ENCODE measurements around the gene WASF3. TPM values are rescaled to one million over a fixed set of nuclear protein-coding genes. Genes with fewer than 3 reads are reported as not detected.
"Not testable (repeated sequence)": the region's sequence is repeated elsewhere in the genome, so short reads cannot be mapped to it uniquely, and the experiment has no call there.

The WASF3 gene
- total RNA-seq, 2 donors from 2014 or later, result 0.06 to 0.16 TPM

- H3K27me3 Mint-ChIP-seq, result peaks cover 29% of the 10 kb centered on the region
- H3K9me3 Mint-ChIP-seq, result no peaks in the 10 kb centered on the region
- ATAC-seq (replicated peaks), result no peak
- no peak overlapping the region for H3K4me3 Mint-ChIP-seq
- H3K36me3 Mint-ChIP-seq (ENCODE audit: low read depth), result no peaks in the 10 kb centered on the region
- no peaks in the 10 kb centered on the region for H3K4me1 Mint-ChIP-seq
- no peak overlapping the region for H3K27ac Mint-ChIP-seq
These were observed 58.6 kb downstream of the WASF3 start for GRCh38 chr13:26616126-26616525.

GRCh38 chr13:26618726-26619125 lies 61.2 kb downstream of the WASF3 start:
- no peaks in the 10 kb centered on the region for H3K36me3 Mint-ChIP-seq (ENCODE audit: low read depth)
- H3K4me3 Mint-ChIP-seq, result no peak overlapping the region
- no peak for ATAC-seq (replicated peaks)
- peaks cover 5% of the 10 kb centered on the region for H3K9me3 Mint-ChIP-seq
- no peaks in the 10 kb centered on the region for H3K4me1 Mint-ChIP-seq
- H3K27me3 Mint-ChIP-seq, result peaks cover 33% of the 10 kb centered on the region
- H3K27ac Mint-ChIP-seq, result no peak overlapping the region

GRCh38 chr13:26619358-26619757 lies 61.9 kb downstream of the WASF3 start:
- H3K27ac Mint-ChIP-seq, result no peak overlapping the region
- H3K27me3 Mint-ChIP-seq, result peaks cover 38% of the 10 kb centered on the region
- no peaks in the 10 kb centered on the region for H3K36me3 Mint-ChIP-seq (ENCODE audit: low read depth)
- peaks cover 11% of the 10 kb centered on the region for H3K9me3 Mint-ChIP-seq
- no peaks in the 10 kb centered on the region for H3K4me1 Mint-ChIP-seq
- no peak for ATAC-seq (replicated peaks)
- no peak overlapping the region for H3K4me3 Mint-ChIP-seq

- Mint-ChIP-seq H3K4me1 (no peaks in the 10 kb centered on the region), H3K36me3 (ENCODE audit: low read depth) (no peaks in the 10 kb centered on the region), H3K4me3 (no peak overlapping the region), H3K27ac (no peak overlapping the region), H3K27me3 (peaks cover 34% of the 10 kb centered on the region), H3K9me3 (peaks cover 20% of the 10 kb centered on the region)
- ATAC-seq (replicated peaks), result no peak
These were observed 64.4 kb downstream of the WASF3 start for GRCh38 chr13:26621731-26622401.

DNA sequence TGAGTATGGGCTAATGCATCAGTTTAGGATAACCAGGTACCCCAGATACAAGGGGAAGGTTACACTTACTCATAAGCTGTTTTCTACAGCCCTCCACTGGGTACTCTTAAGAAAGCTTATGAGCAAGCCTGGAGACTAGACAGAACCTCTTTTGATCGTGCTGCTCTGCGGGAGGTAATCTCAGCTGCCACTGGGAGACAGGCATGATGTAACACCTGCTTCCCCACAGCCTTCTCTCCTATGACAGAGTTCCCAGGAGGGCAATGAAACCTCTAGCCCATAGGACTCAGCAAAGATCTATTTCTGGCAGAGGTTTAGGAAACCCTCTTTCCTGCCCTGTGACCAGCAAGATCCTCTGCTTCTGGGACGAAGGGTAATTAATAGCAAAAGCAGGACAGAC lies 65.6 kb downstream of the WASF3 start:
- H3K9me3 Mint-ChIP-seq, result peaks cover 20% of the 10 kb centered on the region
- no peaks in the 10 kb centered on the region for H3K4me1 Mint-ChIP-seq
- no peak overlapping the region for H3K4me3 Mint-ChIP-seq
- ATAC-seq (replicated peaks), result no peak
- H3K36me3 Mint-ChIP-seq (ENCODE audit: low read depth), result no peaks in the 10 kb centered on the region
- H3K27ac Mint-ChIP-seq, result no peak overlapping the region
- H3K27me3 Mint-ChIP-seq, result peaks cover 31% of the 10 kb centered on the region

DNA sequence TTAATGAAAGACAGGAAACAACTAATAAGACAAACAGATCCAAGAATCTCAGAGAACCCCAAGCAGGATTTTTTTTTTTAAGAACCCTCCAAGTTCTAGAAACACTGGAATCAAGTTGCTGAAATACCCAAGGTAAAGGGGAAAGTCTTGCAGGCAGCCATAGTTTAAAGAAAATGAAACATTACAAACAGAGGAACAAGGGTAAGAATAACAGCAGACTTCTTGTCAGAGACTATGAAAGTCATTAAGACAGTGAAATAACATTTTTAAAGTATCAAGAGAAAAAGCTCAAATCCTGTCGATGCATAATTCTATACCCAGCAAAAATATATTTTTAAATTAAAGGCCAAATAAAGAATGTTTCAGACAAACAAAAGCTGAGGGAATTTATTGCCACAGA lies 67.1 kb downstream of the WASF3 start:
- Mint-ChIP-seq H3K36me3 (ENCODE audit: low read depth) (no peaks in the 10 kb centered on the region), H3K27me3 (peaks cover 21% of the 10 kb centered on the region), H3K4me1 (no peaks in the 10 kb centered on the region), H3K4me3 (no peak overlapping the region), H3K27ac (no peak overlapping the region), H3K9me3 (peaks cover 20% of the 10 kb centered on the region)
- no peak for ATAC-seq (replicated peaks)

DNA sequence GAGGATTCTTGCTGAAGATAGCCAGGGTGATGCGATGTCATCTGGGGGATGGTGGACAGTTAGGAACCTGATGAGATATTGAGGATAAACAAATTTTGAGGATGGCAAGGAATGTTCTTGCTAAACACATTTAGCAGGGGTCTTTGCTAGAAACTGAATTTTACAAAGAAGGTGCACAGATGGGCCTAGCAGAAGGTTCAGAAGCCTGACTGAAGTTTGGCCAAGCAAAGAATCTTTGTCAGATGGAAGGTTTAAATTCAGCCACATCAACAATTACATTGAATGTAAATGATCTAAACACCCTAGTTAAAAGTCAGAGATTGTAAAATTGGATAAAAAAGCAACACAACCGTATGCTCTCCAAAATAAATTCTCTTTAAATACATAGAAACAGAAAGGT lies 68.8 kb downstream of the WASF3 start:
- H3K27me3 Mint-ChIP-seq, result peaks cover 11% of the 10 kb centered on the region
- no peaks in the 10 kb centered on the region for H3K4me1 Mint-ChIP-seq
- ATAC-seq (replicated peaks), result no peak
- no peak overlapping the region for H3K4me3 Mint-ChIP-seq
- peaks cover 20% of the 10 kb centered on the region for H3K9me3 Mint-ChIP-seq
- no peak overlapping the region for H3K27ac Mint-ChIP-seq
- H3K36me3 Mint-ChIP-seq (ENCODE audit: low read depth), result no peaks in the 10 kb centered on the region

- no peak overlapping the region for H3K27ac Mint-ChIP-seq
- H3K9me3 Mint-ChIP-seq, result peaks cover 15% of the 10 kb centered on the region
- peaks cover 5% of the 10 kb centered on the region for H3K27me3 Mint-ChIP-seq
- no peak overlapping the region for H3K4me3 Mint-ChIP-seq
- no peak for ATAC-seq (replicated peaks)
- no peaks in the 10 kb centered on the region for H3K4me1 Mint-ChIP-seq
- no peaks in the 10 kb centered on the region for H3K36me3 Mint-ChIP-seq (ENCODE audit: low read depth)
These were observed 71.2 kb downstream of the WASF3 start for GRCh38 chr13:26628706-26629105.

- Mint-ChIP-seq H3K27me3 (peaks cover under 1% of the 10 kb centered on the region), H3K9me3 (peaks cover 9% of the 10 kb centered on the region), H3K36me3 (ENCODE audit: low read depth) (no peaks in the 10 kb centered on the region), H3K4me1 (no peaks in the 10 kb centered on the region), H3K4me3 (no peak overlapping the region), H3K27ac (no peak overlapping the region)
- ATAC-seq (replicated peaks), result no peak
These were observed 71.9 kb downstream of the WASF3 start for GRCh38 chr13:26629260-26629825.

DNA sequence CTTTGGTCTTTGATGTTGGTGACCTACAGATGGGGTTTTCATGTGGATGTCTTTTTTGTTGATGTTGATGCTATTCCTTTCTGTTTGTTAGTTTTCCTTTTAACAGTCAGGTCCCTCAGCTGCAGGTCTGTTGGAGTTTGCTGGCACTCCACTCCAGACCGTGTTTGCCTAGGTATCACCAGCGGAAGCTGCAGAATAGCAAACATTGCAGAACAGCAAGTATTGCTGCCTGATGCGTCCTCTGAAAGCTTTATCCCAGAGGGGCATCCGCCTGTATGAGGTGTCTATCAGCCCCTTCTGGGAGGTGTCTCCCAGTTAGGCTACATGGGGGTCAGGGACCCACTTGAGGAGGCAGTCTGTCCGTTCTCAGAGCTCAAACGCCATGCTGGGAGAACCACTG lies 78.2 kb downstream of the WASF3 start:
- not testable (repeated sequence) for ATAC-seq (replicated peaks); H3K4me1 Mint-ChIP-seq; H3K4me3 Mint-ChIP-seq; H3K36me3 Mint-ChIP-seq (ENCODE audit: low read depth); H3K27ac Mint-ChIP-seq; H3K9me3 Mint-ChIP-seq
- H3K27me3 Mint-ChIP-seq, result peaks cover 16% of the 10 kb centered on the region

- H3K27me3 Mint-ChIP-seq, result peaks cover 16% of the 10 kb centered on the region
- H3K9me3 Mint-ChIP-seq; H3K4me3 Mint-ChIP-seq; H3K27ac Mint-ChIP-seq; H3K36me3 Mint-ChIP-seq (ENCODE audit: low read depth); ATAC-seq (replicated peaks); H3K4me1 Mint-ChIP-seq: not testable (repeated sequence)
These were observed 78.6 kb downstream of the WASF3 start for GRCh38 chr13:26636073-26636472.

GRCh38 chr13:26646603-26647002 lies 89.1 kb downstream of the WASF3 start:
- ATAC-seq (replicated peaks), result no peak
- H3K4me1 Mint-ChIP-seq, result no peaks in the 10 kb centered on the region
- peaks cover 14% of the 10 kb centered on the region for H3K9me3 Mint-ChIP-seq
- no peaks in the 10 kb centered on the region for H3K36me3 Mint-ChIP-seq (ENCODE audit: low read depth)
- no peak overlapping the region for H3K4me3 Mint-ChIP-seq
- no peak overlapping the region for H3K27ac Mint-ChIP-seq
- peaks cover 28% of the 10 kb centered on the region for H3K27me3 Mint-ChIP-seq

DNA sequence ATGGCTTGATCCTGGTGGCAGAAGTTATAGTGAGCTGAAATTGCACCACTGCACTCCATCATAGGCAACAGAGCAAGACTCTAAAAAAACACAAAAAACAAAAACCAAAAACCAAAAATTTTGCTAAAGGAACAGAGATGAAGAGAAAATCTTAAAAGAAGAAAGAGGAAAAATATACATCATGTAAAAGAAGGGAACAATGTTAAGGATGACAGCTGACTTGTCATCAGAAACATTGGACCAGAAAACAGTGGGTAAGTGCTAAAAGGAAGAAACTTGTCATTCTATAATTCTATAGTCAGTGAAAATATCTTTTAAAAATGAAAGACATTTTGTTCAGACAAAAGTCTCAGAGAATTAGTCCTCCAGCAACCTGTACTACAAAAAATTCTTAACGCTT lies 93.8 kb downstream of the WASF3 start:
- H3K4me1 Mint-ChIP-seq, result no peaks in the 10 kb centered on the region
- H3K4me3 Mint-ChIP-seq, result no peak overlapping the region
- peaks cover 10% of the 10 kb centered on the region for H3K9me3 Mint-ChIP-seq
- ATAC-seq (replicated peaks), result no peak
- H3K27ac Mint-ChIP-seq, result no peak overlapping the region
- no peaks in the 10 kb centered on the region for H3K36me3 Mint-ChIP-seq (ENCODE audit: low read depth)
- H3K27me3 Mint-ChIP-seq, result peaks cover 13% of the 10 kb centered on the region

- Mint-ChIP-seq H3K27me3 (peaks cover 3% of the 10 kb centered on the region), H3K4me3 (no peak overlapping the region), H3K9me3 (peaks cover 10% of the 10 kb centered on the region), H3K36me3 (ENCODE audit: low read depth) (no peaks in the 10 kb centered on the region), H3K27ac (no peak overlapping the region), H3K4me1 (no peaks in the 10 kb centered on the region)
- ATAC-seq (replicated peaks), result no peak
These were observed 95.8 kb downstream of the WASF3 start for GRCh38 chr13:26653310-26653709.

GRCh38 chr13:26653842-26654241 lies 96.4 kb downstream of the WASF3 start:
- no peaks in the 10 kb centered on the region for H3K27me3 Mint-ChIP-seq
- H3K4me1 Mint-ChIP-seq, result no peaks in the 10 kb centered on the region
- peaks cover 10% of the 10 kb centered on the region for H3K9me3 Mint-ChIP-seq

More at GRCh38 chr13:26653842-26654241, 96.4 kb downstream of the WASF3 start:
- Mint-ChIP-seq H3K36me3 (ENCODE audit: low read depth) (no peaks in the 10 kb centered on the region), H3K4me3 (no peak overlapping the region), H3K27ac (no peak overlapping the region)
- no peak for ATAC-seq (replicated peaks)
